OCI-LY3 (cell line): ENCODE results near the gene EVA1A.

Experiments
- H2AFZ ChIP-seq: fragments of 200-600, 300-600 bp; shearing (Covaris generic); 2 replicates; pipeline ENCODE4 v1.6.0; 2014; ENCODE audit warnings: antibody characterized with exemption, low read depth, low read length
- H3K27ac ChIP-seq: fragments of 200-600, 300-600 bp; sonication (generic); 2 replicates; pipeline ENCODE4 v1.5.1; 2014; ENCODE audit warnings: mild to moderate bottlenecking, low read length, moderate library complexity, mixed read lengths
- H3K27me3 ChIP-seq: fragments of 200-600, 300-600 bp; sonication (generic); 2 replicates; pipeline ENCODE4 v1.6.1; 2014; ENCODE audit warnings: low read depth, low read length, mixed read lengths
- H3K36me3 ChIP-seq: fragments of 200-600, 300-600 bp; sonication (generic); replicated peaks from 2 replicates; pipeline ENCODE3; 2014; ENCODE audit warnings: low read depth, low read length, mixed read lengths
- H3K4me1 ChIP-seq: fragments of 300-600, 200-600 bp; sonication (generic); 2 replicates; pipeline ENCODE4 v1.6.1; 2014; ENCODE audit warnings: low read length, mixed read lengths
- H3K4me2 ChIP-seq: fragments of 200-600, 300-600 bp; sonication (generic); 2 replicates; pipeline ENCODE4 v1.6.1; 2014; ENCODE audit warnings: low read length, mixed read lengths
- H3K4me3 ChIP-seq: fragments of 300-600, 200-600 bp; sonication (generic); 2 replicates; pipeline ENCODE4 v1.5.1; 2014; ENCODE audit warnings: antibody characterized with exemption, mild to moderate bottlenecking, low read length, moderate library complexity
- H3K79me2 ChIP-seq: fragments of 300-600, 200-600 bp; shearing (Covaris generic); 2 replicates; pipeline ENCODE4 v1.6.1; 2014; ENCODE audit warnings: mild to moderate bottlenecking, low read length, mixed read lengths
- H3K9ac ChIP-seq: fragments of 300-600, 200-600 bp; shearing (Covaris generic); 2 replicates; pipeline ENCODE4 v1.6.0; 2014; ENCODE audit warnings: mild to moderate bottlenecking, low read length, moderate library complexity
- H3K9me3 ChIP-seq: fragments of 200-600, 300-600 bp; shearing (Covaris generic); 2 replicates; pipeline ENCODE4 v1.6.1; 2014; ENCODE audit warnings: low read length, mixed read lengths; ENCODE audit not compliant: insufficient read depth
- H4K20me1 ChIP-seq: fragments of 200-600, 300-600 bp; sonication (generic); 2 replicates; pipeline ENCODE4 v1.6.1; 2016; ENCODE audit warnings: low read length, mixed read lengths; ENCODE audit not compliant: insufficient read depth
- EZH2phosphoT487 ChIP-seq: fragments of 200-600 bp; shearing (Covaris generic); IDR thresholded peaks from 2 replicates; pipeline ENCODE4 v1.6.1; 2018; ENCODE audit warnings: antibody characterized with exemption, mixed run types, low read depth
- TF ChIP-seq, protein P1 (sequence below): fragments of 200-600, 300-600 bp; sonication (generic); IDR thresholded peaks from 2 replicates; pipeline ENCODE4 v1.5.1; 2014; ENCODE audit warnings: antibody characterized with exemption, low read length, low read depth

The EVA1A gene

DNA sequence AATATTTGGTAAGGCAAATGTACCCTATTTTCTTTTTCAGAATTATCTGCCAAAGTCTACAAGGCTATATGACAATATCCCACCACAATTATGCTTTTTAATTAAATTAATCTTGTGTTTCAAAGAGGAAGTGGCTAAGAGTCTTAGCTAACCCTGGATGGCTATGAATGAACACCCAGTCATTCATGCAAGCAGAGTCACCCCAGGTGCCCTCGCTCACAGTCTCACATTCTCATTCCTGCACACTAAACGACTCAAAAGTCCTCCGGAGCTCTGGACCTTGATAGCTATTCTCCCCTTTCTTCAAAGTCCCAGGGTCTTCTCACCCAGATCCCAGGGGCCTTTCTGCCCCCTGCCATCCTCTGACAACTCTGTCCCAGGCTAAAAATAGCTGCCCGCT is 43.7 kb upstream of the EVA1A start:
- TF ChIP-seq, protein P1, sequence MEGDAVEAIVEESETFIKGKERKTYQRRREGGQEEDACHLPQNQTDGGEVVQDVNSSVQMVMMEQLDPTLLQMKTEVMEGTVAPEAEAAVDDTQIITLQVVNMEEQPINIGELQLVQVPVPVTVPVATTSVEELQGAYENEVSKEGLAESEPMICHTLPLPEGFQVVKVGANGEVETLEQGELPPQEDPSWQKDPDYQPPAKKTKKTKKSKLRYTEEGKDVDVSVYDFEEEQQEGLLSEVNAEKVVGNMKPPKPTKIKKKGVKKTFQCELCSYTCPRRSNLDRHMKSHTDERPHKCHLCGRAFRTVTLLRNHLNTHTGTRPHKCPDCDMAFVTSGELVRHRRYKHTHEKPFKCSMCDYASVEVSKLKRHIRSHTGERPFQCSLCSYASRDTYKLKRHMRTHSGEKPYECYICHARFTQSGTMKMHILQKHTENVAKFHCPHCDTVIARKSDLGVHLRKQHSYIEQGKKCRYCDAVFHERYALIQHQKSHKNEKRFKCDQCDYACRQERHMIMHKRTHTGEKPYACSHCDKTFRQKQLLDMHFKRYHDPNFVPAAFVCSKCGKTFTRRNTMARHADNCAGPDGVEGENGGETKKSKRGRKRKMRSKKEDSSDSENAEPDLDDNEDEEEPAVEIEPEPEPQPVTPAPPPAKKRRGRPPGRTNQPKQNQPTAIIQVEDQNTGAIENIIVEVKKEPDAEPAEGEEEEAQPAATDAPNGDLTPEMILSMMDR = no peak
- no peak for TF ChIP-seq EZH2phosphoT487
- no peaks in the 10 kb centered on the region for H4K20me1 ChIP-seq
- H3K9ac ChIP-seq = no peak overlapping the region
- H3K4me2 ChIP-seq = no peak overlapping the region
- H3K27me3 ChIP-seq = peaks cover 57% of the 10 kb centered on the region
- H3K4me3 ChIP-seq = no peak overlapping the region
- H3K79me2 ChIP-seq = no peaks in the 10 kb centered on the region
- peaks cover 8% of the 10 kb centered on the region for H3K4me1 ChIP-seq
- no peak overlapping the region for H2AFZ ChIP-seq
- H3K9me3 ChIP-seq = no peaks in the 10 kb centered on the region
- no peak overlapping the region for H3K27ac ChIP-seq
- no peaks in the 10 kb centered on the region for H3K36me3 ChIP-seq

DNA sequence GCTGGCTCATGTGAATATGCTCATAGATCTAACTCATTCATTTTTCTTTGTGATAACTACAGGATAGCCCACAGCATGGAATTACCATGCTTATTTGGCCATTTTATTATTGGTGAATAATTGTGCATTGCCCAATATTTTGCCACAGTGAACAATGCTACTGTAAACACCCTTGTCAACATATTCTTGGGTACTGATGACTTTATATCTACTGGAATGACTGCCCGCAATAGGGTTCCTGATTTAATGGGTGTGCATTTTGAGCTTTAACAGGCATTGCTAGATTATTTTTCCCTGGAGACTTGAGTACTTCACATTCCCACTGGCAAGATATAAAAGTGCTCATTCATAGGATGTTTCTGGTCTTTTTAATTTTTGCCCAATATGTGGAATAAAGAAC is 42.7 kb upstream of the EVA1A start:
- H4K20me1 ChIP-seq = no peaks in the 10 kb centered on the region
- H3K4me1 ChIP-seq = peaks cover 3% of the 10 kb centered on the region
- H3K36me3 ChIP-seq = no peaks in the 10 kb centered on the region
- no peak overlapping the region for H3K9ac ChIP-seq
- H3K27ac ChIP-seq = no peak overlapping the region
- H3K4me3 ChIP-seq = no peak overlapping the region
- TF ChIP-seq EZH2phosphoT487 = no peak
- TF ChIP-seq, protein P1 = no peak
- H2AFZ ChIP-seq = no peak overlapping the region
- no peaks in the 10 kb centered on the region for H3K9me3 ChIP-seq
- H3K27me3 ChIP-seq = peaks cover 54% of the 10 kb centered on the region
- no peaks in the 10 kb centered on the region for H3K79me2 ChIP-seq
- H3K4me2 ChIP-seq = no peak overlapping the region

DNA sequence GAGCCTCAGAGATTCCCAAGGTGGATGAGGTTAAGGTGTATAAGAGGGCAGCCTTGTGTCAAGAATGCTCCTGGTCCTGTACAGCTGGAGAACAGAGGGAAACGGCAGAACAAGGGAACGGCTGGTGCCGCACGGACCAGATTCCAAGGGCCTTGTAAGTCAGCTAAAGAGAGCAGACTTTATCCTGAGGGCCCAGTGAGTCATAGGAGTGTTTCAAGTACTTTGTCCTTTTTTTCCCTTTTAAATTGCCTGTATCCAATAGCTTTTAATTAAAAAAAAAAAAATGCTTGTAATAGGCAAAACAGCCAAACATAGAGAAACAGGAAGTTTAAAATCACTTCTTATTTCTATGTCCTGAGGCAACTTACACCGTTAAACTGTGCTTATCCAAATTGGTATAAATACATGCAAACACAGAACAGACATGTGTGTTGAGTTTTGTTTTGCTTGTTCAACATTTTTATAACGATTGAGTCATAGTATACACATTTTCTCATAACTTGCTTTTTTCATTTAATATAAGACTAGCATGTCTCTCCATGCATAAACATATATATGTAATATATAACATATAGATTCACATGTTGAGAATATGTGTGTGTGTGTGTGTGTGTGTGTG is 42.1 kb upstream of the EVA1A start:
- Histone ChIP-seq H2AFZ (no peak overlapping the region), H3K27me3 (peaks cover 47% of the 10 kb centered on the region), H3K4me3 (no peak overlapping the region), H3K9me3 (no peaks in the 10 kb centered on the region), H4K20me1 (no peaks in the 10 kb centered on the region), H3K4me2 (no peak overlapping the region), H3K9ac (no peak overlapping the region), H3K79me2 (no peaks in the 10 kb centered on the region), H3K27ac (no peak overlapping the region), H3K4me1 (no peaks in the 10 kb centered on the region), H3K36me3 (no peaks in the 10 kb centered on the region)
- TF ChIP-seq, protein P1 = no peak
- no peak for TF ChIP-seq EZH2phosphoT487

DNA sequence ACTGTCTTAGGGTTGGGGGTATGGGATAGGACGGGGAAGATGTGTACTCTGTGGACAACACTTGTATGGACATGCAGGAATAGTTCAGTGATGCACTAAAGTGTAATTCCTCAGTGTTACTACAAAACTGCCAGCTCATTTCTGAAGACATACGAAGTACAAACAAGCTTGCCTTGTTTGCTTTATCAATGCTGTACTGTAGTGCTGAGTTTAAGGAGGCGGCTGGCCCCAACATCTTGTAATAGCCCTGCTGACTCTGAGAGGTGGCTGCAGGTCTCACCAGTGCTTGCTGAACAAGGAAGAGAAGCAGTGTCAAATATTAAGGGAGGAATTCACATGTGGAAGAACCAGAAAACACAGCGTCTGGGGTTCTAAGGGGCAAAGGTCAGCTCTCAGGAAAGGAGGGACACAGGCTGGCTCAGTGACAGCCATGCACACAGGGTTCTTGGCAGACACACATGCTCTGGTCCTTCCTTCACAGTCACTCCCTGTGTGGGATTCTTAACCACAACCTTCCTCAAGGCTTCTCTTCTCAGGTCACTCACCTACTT is 39.8 kb upstream of the EVA1A start:
- Histone ChIP-seq H3K4me2 (no peak overlapping the region), H3K4me1 (no peaks in the 10 kb centered on the region), H3K79me2 (no peaks in the 10 kb centered on the region), H3K27ac (no peak overlapping the region), H4K20me1 (no peaks in the 10 kb centered on the region), H3K36me3 (no peaks in the 10 kb centered on the region), H2AFZ (no peak overlapping the region), H3K4me3 (no peak overlapping the region), H3K27me3 (peaks cover 27% of the 10 kb centered on the region), H3K9me3 (no peaks in the 10 kb centered on the region), H3K9ac (no peak overlapping the region)
- no peak for TF ChIP-seq EZH2phosphoT487
- TF ChIP-seq, protein P1 = no peak
